Osteoblast (primary cell): ENCODE results near the gene POLR3H. TPM values are rescaled to one million over a fixed set of nuclear protein-coding genes. Genes with fewer than 3 reads are reported as not detected.
A peak's percentile ranks its signal among the peaks of the same experiment; 100 is the strongest.

Experiments
- DNase-seq: peaks from one replicate; pipeline ENCODE4 v3.0.0; 2011; ENCODE audit warnings: low spot score, mixed read lengths; ENCODE audit not compliant: insufficient read length; ENCODE audit errors: missing footprints
- H2AFZ ChIP-seq: 2 replicates; pipeline ENCODE4 v1.6.0; 2011; ENCODE audit warnings: mild to moderate bottlenecking, low read length
- H3K27ac ChIP-seq: 2 replicates; pipeline ENCODE4 v1.5.1; 2011; ENCODE audit warnings: mild to moderate bottlenecking, low read depth, low read length, moderate library complexity
- H3K27me3 ChIP-seq: 2 replicates; pipeline ENCODE4 v1.6.0; 2012; ENCODE audit warnings: mild to moderate bottlenecking, control low read depth, inconsistent platforms, low read length, moderate library complexity; ENCODE audit not compliant: insufficient read depth
- H3K36me3 ChIP-seq: 2 replicates; pipeline ENCODE4 v1.5.1; 2011; ENCODE audit warnings: mild to moderate bottlenecking, low read length, control low read depth, moderate library complexity; ENCODE audit not compliant: insufficient read depth
- H3K4me1 ChIP-seq: 2 replicates; pipeline ENCODE4 v1.5.1; 2011; ENCODE audit warnings: mild to moderate bottlenecking, low read length, control low read depth, moderate library complexity; ENCODE audit not compliant: insufficient read depth
- H3K4me2 ChIP-seq: 2 replicates; pipeline ENCODE4 v1.6.0; 2011; ENCODE audit warnings: mild to moderate bottlenecking, low read length; ENCODE audit not compliant: insufficient read depth
- H3K4me3 ChIP-seq: fragments of 200-600 bp; sonication (generic); 3 replicates; pipeline ENCODE4 v1.5.1; 2012; ENCODE audit warnings: mild to moderate bottlenecking, low read length, inconsistent platforms; ENCODE audit not compliant: insufficient read depth
- H3K79me2 ChIP-seq: 2 replicates; pipeline ENCODE4 v1.6.0; 2012; ENCODE audit warnings: mild to moderate bottlenecking, low read length, control low read depth, inconsistent platforms; ENCODE audit not compliant: insufficient read depth
- H3K9me3 ChIP-seq: 2 replicates; pipeline ENCODE4 v1.5.1; 2011; ENCODE audit warnings: low read depth, low read length, control low read depth
- H4K20me1 ChIP-seq: 2 replicates; pipeline ENCODE4 v1.6.0; 2012; ENCODE audit warnings: mild to moderate bottlenecking, low read length, control low read depth; ENCODE audit not compliant: insufficient read depth
- CTCF ChIP-seq: IDR thresholded peaks from 2 replicates; pipeline ENCODE4 v1.5.1; 2011; ENCODE audit warnings: mild to moderate bottlenecking, low read depth, low read length, moderate library complexity; ENCODE audit errors: extremely low read depth
- total RNA-seq: library from RNA; depleted of rRNA; stranded (reverse); fragments of >200 nt; gene quantifications from 2 replicates; pipeline ENCODE4 v1.2.3, GENCODE V29; 2012

The POLR3H gene
- total RNA-seq, 1 donor, result 27.9 TPM

GRCh38 chr22:41541484-41541883 lies 2.8 kb downstream of the POLR3H start:
- peaks cover 34% of the 10 kb centered on the region for H4K20me1 ChIP-seq
- DNase-seq, result peak; percentile 54
- H3K9me3 ChIP-seq, result no peaks in the 10 kb centered on the region
- H3K4me1 ChIP-seq, result peaks cover 16% of the 10 kb centered on the region
- peak overlapping the region; percentile 11 for H3K4me2 ChIP-seq
- H3K4me3 ChIP-seq, result no peak overlapping the region
- H3K27ac ChIP-seq, result no peak overlapping the region
- H2AFZ ChIP-seq, result no peak overlapping the region
- no peaks in the 10 kb centered on the region for H3K27me3 ChIP-seq
- peaks cover 73% of the 10 kb centered on the region for H3K79me2 ChIP-seq
- H3K36me3 ChIP-seq, result peaks cover 21% of the 10 kb centered on the region
- TF ChIP-seq CTCF, result no peak

- Histone ChIP-seq H3K79me2 (peaks cover 73% of the 10 kb centered on the region), H3K4me1 (peaks cover 16% of the 10 kb centered on the region), H4K20me1 (peaks cover 34% of the 10 kb centered on the region), H3K27me3 (no peaks in the 10 kb centered on the region), H3K36me3 (peaks cover 21% of the 10 kb centered on the region), H3K9me3 (no peaks in the 10 kb centered on the region), H3K27ac (peak overlapping the region; percentile 26), H3K4me3 (no peak overlapping the region), H3K4me2 (no peak overlapping the region), H2AFZ (no peak overlapping the region)
- no peak for TF ChIP-seq CTCF
- peak; percentile 41 for DNase-seq
Observed at GRCh38 chr22:41540365-41540764, 3.9 kb downstream of the POLR3H start.

GRCh38 chr22:41540006-41540315 lies 4.3 kb downstream of the POLR3H start:
- peaks cover 14% of the 10 kb centered on the region for H3K4me1 ChIP-seq
- DNase-seq, result no peak
- peak overlapping the region; percentile 23 for H3K4me2 ChIP-seq
- H3K27ac ChIP-seq, result peak overlapping the region; percentile 26
- no peaks in the 10 kb centered on the region for H3K27me3 ChIP-seq
- TF ChIP-seq CTCF, result no peak
- no peak overlapping the region for H3K4me3 ChIP-seq
- no peaks in the 10 kb centered on the region for H3K9me3 ChIP-seq
- H2AFZ ChIP-seq, result no peak overlapping the region
- peaks cover 24% of the 10 kb centered on the region for H3K36me3 ChIP-seq
- H4K20me1 ChIP-seq, result peaks cover 34% of the 10 kb centered on the region
- H3K79me2 ChIP-seq, result peaks cover 73% of the 10 kb centered on the region

- peaks cover 75% of the 10 kb centered on the region for H3K79me2 ChIP-seq
- H2AFZ ChIP-seq, result no peak overlapping the region
- H3K4me2 ChIP-seq, result peak overlapping the region; percentile 23
- H3K27ac ChIP-seq, result peak overlapping the region; percentile 26
- H4K20me1 ChIP-seq, result peaks cover 37% of the 10 kb centered on the region
- H3K4me1 ChIP-seq, result peaks cover 10% of the 10 kb centered on the region
- no peaks in the 10 kb centered on the region for H3K9me3 ChIP-seq
- TF ChIP-seq CTCF, result no peak
- DNase-seq, result peak; percentile 87
- no peaks in the 10 kb centered on the region for H3K27me3 ChIP-seq
- no peak overlapping the region for H3K4me3 ChIP-seq
- peaks cover 30% of the 10 kb centered on the region for H3K36me3 ChIP-seq
Observed at GRCh38 chr22:41539146-41540005, 4.9 kb downstream of the POLR3H start.
